Keratinocyte (primary cell): Measurements from ENCODE around the gene ARIH1. TPM values are rescaled to one million over a fixed set of nuclear protein-coding genes. Genes with fewer than 3 reads are reported as not detected.
"Not testable (repeated sequence)": the region's sequence is repeated elsewhere in the genome, so short reads cannot be mapped to it uniquely, and the experiment has no call there.

ENCODE experiments used
- DNase-seq: peaks from one replicate; pipeline ENCODE4 v3.0.0-alpha.2; 2011; ENCODE audit warnings: low read depth, missing footprints, low spot score
- FAIRE-seq: peaks from 2 replicates; lab custom pipeline; 2011; peaks lifted over from hg19 to GRCh38; lab: Jason Lieb, UNC
- H2AFZ ChIP-seq: 2 replicates; pipeline ENCODE4 v1.6.0; 2012; ENCODE audit warnings: low read length, control low read depth, inconsistent platforms; ENCODE audit not compliant: control insufficient read depth
- H3K27ac ChIP-seq: 2 replicates; pipeline ENCODE4 v1.5.1; 2011; ENCODE audit warnings: low read length; ENCODE audit not compliant: control insufficient read depth, insufficient read depth
- H3K27me3 ChIP-seq: 3 replicates; pipeline ENCODE4 v1.6.0; 2011; ENCODE audit warnings: low read length; ENCODE audit not compliant: control insufficient read depth, insufficient read depth; ENCODE audit errors: extremely low read depth
- H3K36me3 ChIP-seq, 2 experiments: 2 replicates in 1 of 2; 3 replicates in 1 of 2; pipeline ENCODE4 v1.5.1; 2011; ENCODE audit warnings: low read length in 2 of 2, mild to moderate bottlenecking in 1 of 2; ENCODE audit not compliant: control insufficient read depth in 2 of 2, insufficient read depth in 2 of 2; ENCODE audit errors: extremely low read depth in 1 of 2
- H3K4me1 ChIP-seq: 3 replicates; pipeline ENCODE4 v1.5.1; 2011; ENCODE audit warnings: low read length; ENCODE audit not compliant: control insufficient read depth, insufficient read depth; ENCODE audit errors: extremely low read depth
- H3K4me2 ChIP-seq: 3 replicates; pipeline ENCODE4 v1.6.0; 2011; ENCODE audit warnings: low read depth, low read length; ENCODE audit not compliant: control insufficient read depth, insufficient read depth; ENCODE audit errors: extremely low read depth
- H3K4me3 ChIP-seq, 3 experiments: fragments of 200-600 bp in 1 of 3; sonication (generic) in 1 of 3; 2 replicates in 2 of 3; 3 replicates in 1 of 3; pipeline ENCODE4 v1.5.1; 2011 to 2016; ENCODE audit warnings: low read length in 3 of 3, mild to moderate bottlenecking in 3 of 3, control low read depth in 2 of 3, inconsistent platforms in 1 of 3, low read depth in 1 of 3, mixed read lengths in 1 of 3, mixed run types in 1 of 3, moderate library complexity in 1 of 3; ENCODE audit not compliant: control insufficient read depth in 2 of 3, insufficient read depth in 2 of 3; ENCODE audit errors: extremely low read depth in 1 of 3
- H3K79me2 ChIP-seq: 2 replicates; pipeline ENCODE4 v1.6.0; 2012; ENCODE audit warnings: low read length; ENCODE audit not compliant: control insufficient read depth, insufficient read depth
- H3K9ac ChIP-seq: 3 replicates; pipeline ENCODE4 v1.6.0; 2011; ENCODE audit warnings: low read length; ENCODE audit not compliant: control insufficient read depth, insufficient read depth; ENCODE audit errors: extremely low read depth
- H3K9me1 ChIP-seq: 3 replicates; pipeline ENCODE4 v1.6.0; 2011; ENCODE audit warnings: low read length; ENCODE audit not compliant: control insufficient read depth, insufficient read depth; ENCODE audit errors: extremely low read depth
- H3K9me3 ChIP-seq: 2 replicates; pipeline ENCODE4 v1.5.1; 2012; ENCODE audit warnings: low read depth, low read length; ENCODE audit not compliant: control insufficient read depth
- H4K20me1 ChIP-seq: 3 replicates; pipeline ENCODE4 v1.6.0; 2011; ENCODE audit warnings: low read length; ENCODE audit not compliant: control insufficient read depth, insufficient read depth; ENCODE audit errors: extremely low read depth
- dilution Hi-C: fragments of 300-500 bp; cut with MboI; formaldehyde crosslinking; loops from one replicate; pipeline ENCODE4 v1.7.0; 2020; ENCODE audit warnings: low sequenced_read_pairs; ENCODE audit not compliant: extremely low pct_ligation_motif_present
- polyA plus RNA-seq, 5 experiments: library from polyadenylated mRNA; depleted of rRNA in 3 of 5; stranded (reverse) in 3 of 5; stranded (forward) in 1 of 5; unstranded in 1 of 5; fragments of >200 nt; gene quantifications; 1 replicate in 1 of 5; 2 replicates in 3 of 5; 3 replicates in 1 of 5; pipeline versions ENCODE4 v1.2.1 to v1.2.3, GENCODE V29; 2011 to 2012; ENCODE audit warnings: missing spikeins in 2 of 5, low read depth in 1 of 5, low replicate concordance in 1 of 5

Gene ARIH1
- polyA plus RNA-seq, 1 donor (not counting 4 experiments of a cell fraction or from before 2014, with no cell fraction given): 70.6 TPM

DNA sequence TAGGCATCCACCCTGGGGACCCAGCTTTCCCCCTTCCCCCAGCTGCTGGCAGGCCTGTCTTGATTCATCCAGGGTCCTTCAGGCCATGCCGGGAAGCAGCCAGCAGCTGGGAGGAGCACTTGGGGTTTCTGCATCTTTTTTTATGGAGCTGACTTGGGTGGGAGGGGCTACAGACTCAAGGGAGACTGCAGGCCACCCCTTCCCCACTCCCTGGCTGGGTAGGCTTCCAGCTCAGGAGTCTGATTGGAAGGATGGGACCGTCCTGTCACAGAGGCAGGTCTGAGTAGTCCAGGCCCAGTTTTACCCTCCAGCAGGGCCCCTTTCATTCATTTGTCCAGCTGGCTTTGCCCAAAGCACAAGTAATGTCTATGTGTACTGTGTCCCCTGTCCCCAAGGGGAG, 168.1 kb downstream of the ARIH1 start:
- H3K79me2 ChIP-seq, H3K4me2 ChIP-seq, H3K9ac ChIP-seq, dilution Hi-C loops, H3K4me3 ChIP-seq, H3K36me3 ChIP-seq, H3K27ac ChIP-seq, H2AFZ ChIP-seq, H3K27me3 ChIP-seq, H3K9me1 ChIP-seq, H3K9me3 ChIP-seq, H4K20me1 ChIP-seq, H3K4me1 ChIP-seq, DNase-seq, FAIRE-seq: not testable (repeated sequence)

GRCh38 chr15:72648631-72649253, 174.6 kb downstream of the ARIH1 start:
- H3K4me2 ChIP-seq, dilution Hi-C loops, FAIRE-seq: not testable (repeated sequence)

More at GRCh38 chr15:72648631-72649253, 174.6 kb downstream of the ARIH1 start:
- not testable (repeated sequence) for H3K36me3 ChIP-seq, H4K20me1 ChIP-seq, H3K27me3 ChIP-seq, H3K79me2 ChIP-seq, H2AFZ ChIP-seq, H3K4me1 ChIP-seq, DNase-seq, H3K9me1 ChIP-seq, H3K9me3 ChIP-seq, H3K27ac ChIP-seq, H3K9ac ChIP-seq, H3K4me3 ChIP-seq

Other genes with a start within 250 kb of the ARIH1 start
- gene PKM, start 243.1 kb upstream of the ARIH1 start, polyA plus RNA-seq: 3,138 to 3,414 TPM (median 3,352 TPM) in 3 replicates
- gene PARP6, start 201.8 kb upstream of the ARIH1 start, polyA plus RNA-seq: 36.8 to 55.4 TPM (median 51.0 TPM) in 3 replicates
- 0.04 to 0.12 TPM in 2 of 3 replicates, not detected in the other for gene CELF6, start 154.2 kb upstream of the ARIH1 start, polyA plus RNA-seq
- 50.7 to 53.5 TPM (median 52.1 TPM) in 3 replicates for gene HEXA, start 98.3 kb upstream of the ARIH1 start, polyA plus RNA-seq
- gene TMEM202, start 76.0 kb upstream of the ARIH1 start, polyA plus RNA-seq: not detected in 3 replicates
- gene GOLGA6B, start 180.4 kb downstream of the ARIH1 start, polyA plus RNA-seq: not detected in 3 replicates
- not detected in 3 replicates for gene HIGD2B, start 211.9 kb downstream of the ARIH1 start, polyA plus RNA-seq
- gene BBS4, start 211.9 kb downstream of the ARIH1 start, polyA plus RNA-seq: 15.1 to 16.5 TPM (median 15.3 TPM) in 3 replicates